NCI-H146 (cell line): ENCODE measurements around the gene ACTL9.

Experiments used
- DNase-seq: peaks from one replicate; lab custom pipeline; 2025; lab: John Stamatoyannopoulos, UW

The ACTL9 gene

GRCh38 chr19:8684001-8684902, 14.3 kb downstream of the ACTL9 start:
- no peak for DNase-seq

GRCh38 chr19:8682931-8683330, 15.7 kb downstream of the ACTL9 start:
- no peak for DNase-seq

GRCh38 chr19:8682472-8682871, 16.1 kb downstream of the ACTL9 start:
- DNase-seq: no peak

- no peak for DNase-seq
Measured at GRCh38 chr19:8681345-8682029, 17.1 kb downstream of the ACTL9 start.

- no peak for DNase-seq
Measured at GRCh38 chr19:8680676-8681344, 17.8 kb downstream of the ACTL9 start.

- DNase-seq: no peak
Measured at GRCh38 chr19:8678244-8678807, 20.3 kb downstream of the ACTL9 start.

- no peak for DNase-seq
Measured at GRCh38 chr19:8675066-8675465, 23.5 kb downstream of the ACTL9 start.

GRCh38 chr19:8673276-8673891, 25.2 kb downstream of the ACTL9 start:
- DNase-seq: no peak

GRCh38 chr19:8666814-8667405, 31.7 kb downstream of the ACTL9 start:
- no peak for DNase-seq

- DNase-seq: no peak
Measured at GRCh38 chr19:8665468-8666213, 33.0 kb downstream of the ACTL9 start.

GRCh38 chr19:8664671-8665057, 33.9 kb downstream of the ACTL9 start:
- DNase-seq: no peak

GRCh38 chr19:8663920-8664670, 34.5 kb downstream of the ACTL9 start:
- no peak for DNase-seq

- DNase-seq: no peak
Measured at GRCh38 chr19:8662263-8662662, 36.3 kb downstream of the ACTL9 start.

- no peak for DNase-seq
Measured at GRCh38 chr19:8659905-8660304, 38.7 kb downstream of the ACTL9 start.

- no peak for DNase-seq
Measured at GRCh38 chr19:8657869-8658268, 40.7 kb downstream of the ACTL9 start.

GRCh38 chr19:8655340-8655709, 43.3 kb downstream of the ACTL9 start:
- peak; percentile 37 for DNase-seq

- DNase-seq: peak; percentile 3
Measured at GRCh38 chr19:8654591-8655339, 43.8 kb downstream of the ACTL9 start.

- DNase-seq: no peak
Measured at GRCh38 chr19:8648240-8648639, 50.4 kb downstream of the ACTL9 start.
